ENCODE data around the gene UBA1. TPM values are rescaled to one million over a fixed set of nuclear protein-coding genes. Genes with fewer than 3 reads are reported as not detected.

The UBA1 gene
- polyA plus RNA-seq, 4 donors: 164 to 289 (median 229) TPM

- DNase-seq (ENCODE audit: low read depth in 4 of 4, low spot score in 3 of 4): no peak
Observed at GRCh38 chrX:47227334-47227583, 33.6 kb downstream of the UBA1 start.

- DNase-seq (ENCODE audit: low read depth in 4 of 4, low spot score in 3 of 4): no peak
Observed at GRCh38 chrX:47228550-47229270, 35.1 kb downstream of the UBA1 start.

GRCh38 chrX:47229427-47229826 is 35.8 kb downstream of the UBA1 start:
- DNase-seq (ENCODE audit: low read depth in 4 of 4, low spot score in 3 of 4): no peak

GRCh38 chrX:47230136-47230868 is 36.7 kb downstream of the UBA1 start:
- no peak for DNase-seq (ENCODE audit: low read depth in 4 of 4, low spot score in 3 of 4)

DNA sequence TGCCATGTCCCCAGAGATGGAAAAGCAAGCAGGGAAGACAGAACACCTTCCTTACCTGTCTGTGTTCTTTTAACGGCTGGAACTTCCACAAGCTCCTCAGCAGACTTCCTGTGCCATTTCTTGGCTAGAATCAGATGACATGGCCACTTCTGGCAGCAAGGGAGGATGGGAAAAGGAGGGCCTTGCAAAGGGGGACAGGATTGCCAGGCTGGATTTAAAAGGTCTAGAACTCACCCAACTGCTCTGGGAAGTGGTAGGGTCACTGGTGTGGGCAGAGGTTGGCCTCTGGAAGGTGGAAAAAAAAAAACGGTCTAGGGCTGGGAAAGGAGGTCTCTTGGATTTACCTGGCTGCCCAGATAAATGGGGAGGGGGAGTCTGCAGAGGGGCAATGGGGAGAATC is 37.5 kb downstream of the UBA1 start:
- DNase-seq (ENCODE audit: low read depth in 4 of 4, low spot score in 3 of 4): no peak

DNA sequence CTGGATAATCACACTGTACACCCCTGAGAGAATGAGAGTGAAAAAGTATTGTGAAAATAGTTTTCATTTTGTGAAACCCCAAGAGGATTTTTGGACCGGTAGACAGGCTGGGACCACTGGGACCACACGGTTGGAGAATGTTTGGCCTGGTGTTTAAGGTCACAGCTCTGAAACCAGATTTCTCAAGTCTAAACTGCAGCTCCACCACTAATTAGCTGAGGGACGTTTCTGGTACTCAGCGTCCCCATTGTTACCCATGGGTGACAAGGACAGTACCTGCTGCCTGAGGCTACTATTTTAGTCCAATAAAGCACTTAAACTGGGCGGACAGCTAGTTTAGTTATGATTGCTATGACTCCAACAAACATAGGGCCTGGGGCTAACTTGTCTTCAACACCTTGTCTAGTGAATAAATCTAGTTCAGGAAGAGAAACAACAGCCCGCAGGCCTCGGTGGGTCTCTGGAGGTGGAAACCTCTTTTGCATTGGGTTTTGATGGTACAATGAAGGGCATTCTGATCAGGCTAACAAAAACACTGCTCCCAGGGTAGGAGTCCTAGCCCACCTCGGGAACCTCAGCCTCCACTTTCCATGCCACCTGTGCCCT is 38.7 kb downstream of the UBA1 start:
- no peak for DNase-seq (ENCODE audit: low read depth in 4 of 4, low spot score in 3 of 4)

- no peak for DNase-seq (ENCODE audit: low read depth in 4 of 4, low spot score in 3 of 4)
Observed at GRCh38 chrX:47232803-47233332, 39.2 kb downstream of the UBA1 start, which contains the start of gene USP11. TSS of gene USP11 (plus strand) at chrX:47233009. CDS start at chrX:47233044, 35 bp downstream.

DNA sequence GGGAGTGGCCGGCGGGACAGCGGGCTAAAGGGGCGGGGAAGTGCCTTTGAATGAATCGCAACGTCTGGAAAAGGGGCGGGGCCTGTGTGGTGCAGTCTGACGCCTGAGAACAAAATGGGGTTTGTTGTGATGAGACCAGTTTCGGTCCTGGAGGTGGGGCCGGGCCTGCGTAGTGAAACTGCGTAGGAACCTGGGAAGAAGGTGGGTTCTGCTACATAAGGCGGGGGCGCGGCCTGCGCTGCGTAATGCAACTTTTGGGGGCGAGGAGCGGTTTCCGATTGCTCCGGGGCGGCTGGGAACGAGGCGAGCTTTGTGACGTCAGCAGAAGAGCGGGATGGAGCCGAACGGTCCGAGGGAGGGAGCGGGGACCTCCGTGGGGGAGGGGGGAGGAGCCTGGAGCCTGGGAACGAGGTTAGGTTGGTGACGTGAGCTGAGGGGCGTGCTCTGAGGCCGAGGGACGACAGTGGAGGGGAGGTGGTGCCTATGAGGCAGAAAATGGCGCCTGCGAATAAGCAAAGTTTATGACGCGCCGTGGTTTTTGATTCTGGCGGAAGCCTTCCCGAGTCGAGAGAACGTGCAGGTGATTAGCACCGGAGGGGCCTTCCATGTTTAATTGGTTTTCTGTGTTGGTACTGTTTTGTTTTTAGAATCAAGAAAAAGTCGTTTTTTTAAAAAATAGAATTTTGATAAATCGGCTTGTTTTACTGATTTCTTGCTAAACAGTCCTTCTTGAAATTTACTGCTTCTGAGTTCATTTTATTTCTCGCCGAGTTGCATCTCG is 39.9 kb downstream of the UBA1 start:
- DNase-seq (ENCODE audit: low read depth in 4 of 4, low spot score in 3 of 4): peak; percentile 76 to 87 (median 77)

DNA sequence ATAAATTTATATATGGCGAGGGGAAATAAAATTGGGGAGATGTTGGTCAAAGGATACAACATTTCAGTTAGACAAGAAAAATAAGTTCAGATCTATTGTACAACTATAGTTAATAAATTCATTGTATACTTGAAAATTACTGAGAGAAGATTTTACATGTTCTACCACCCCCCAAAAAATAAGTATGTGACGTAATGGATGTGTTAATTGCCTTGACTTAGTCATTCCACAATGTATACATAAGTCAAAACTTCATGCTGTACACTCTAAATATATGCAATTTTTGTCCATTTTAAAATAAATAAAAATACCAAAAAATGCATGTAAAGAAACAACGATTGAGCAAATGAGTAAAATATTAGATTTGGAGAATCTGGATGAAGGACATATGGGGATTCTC is 41.0 kb downstream of the UBA1 start:
- DNase-seq (ENCODE audit: low read depth in 4 of 4, low spot score in 3 of 4): no peak

- DNase-seq (ENCODE audit: low read depth in 4 of 4, low spot score in 3 of 4): no peak
Observed at GRCh38 chrX:47235691-47236103, 42.1 kb downstream of the UBA1 start.

DNA sequence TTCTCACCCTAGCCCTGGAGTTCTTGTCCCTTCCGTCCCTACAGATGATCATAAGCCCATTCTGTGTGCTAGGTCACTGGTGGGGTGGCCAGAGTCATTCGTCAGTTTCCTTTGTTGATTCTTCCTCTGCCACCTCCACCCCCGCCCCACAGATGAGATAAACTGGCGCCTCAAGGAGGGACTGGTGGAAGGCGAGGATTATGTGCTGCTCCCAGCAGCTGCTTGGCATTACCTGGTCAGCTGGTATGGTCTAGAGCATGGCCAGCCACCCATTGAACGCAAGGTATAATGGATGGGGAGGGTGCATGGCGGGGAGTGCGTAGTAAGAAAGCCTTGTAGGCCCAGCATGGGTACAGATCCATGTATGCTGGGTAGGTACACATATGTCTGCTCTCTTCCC is 45.6 kb downstream of the UBA1 start:
- DNase-seq (ENCODE audit: low read depth in 4 of 4, low spot score in 3 of 4): no peak

- DNase-seq (ENCODE audit: low read depth in 4 of 4, low spot score in 3 of 4): no peak
Observed at GRCh38 chrX:47239898-47240545, 46.4 kb downstream of the UBA1 start.

- DNase-seq (ENCODE audit: low read depth in 4 of 4, low spot score in 3 of 4): no peak
Observed at GRCh38 chrX:47240619-47241018, 47.0 kb downstream of the UBA1 start.

DNA sequence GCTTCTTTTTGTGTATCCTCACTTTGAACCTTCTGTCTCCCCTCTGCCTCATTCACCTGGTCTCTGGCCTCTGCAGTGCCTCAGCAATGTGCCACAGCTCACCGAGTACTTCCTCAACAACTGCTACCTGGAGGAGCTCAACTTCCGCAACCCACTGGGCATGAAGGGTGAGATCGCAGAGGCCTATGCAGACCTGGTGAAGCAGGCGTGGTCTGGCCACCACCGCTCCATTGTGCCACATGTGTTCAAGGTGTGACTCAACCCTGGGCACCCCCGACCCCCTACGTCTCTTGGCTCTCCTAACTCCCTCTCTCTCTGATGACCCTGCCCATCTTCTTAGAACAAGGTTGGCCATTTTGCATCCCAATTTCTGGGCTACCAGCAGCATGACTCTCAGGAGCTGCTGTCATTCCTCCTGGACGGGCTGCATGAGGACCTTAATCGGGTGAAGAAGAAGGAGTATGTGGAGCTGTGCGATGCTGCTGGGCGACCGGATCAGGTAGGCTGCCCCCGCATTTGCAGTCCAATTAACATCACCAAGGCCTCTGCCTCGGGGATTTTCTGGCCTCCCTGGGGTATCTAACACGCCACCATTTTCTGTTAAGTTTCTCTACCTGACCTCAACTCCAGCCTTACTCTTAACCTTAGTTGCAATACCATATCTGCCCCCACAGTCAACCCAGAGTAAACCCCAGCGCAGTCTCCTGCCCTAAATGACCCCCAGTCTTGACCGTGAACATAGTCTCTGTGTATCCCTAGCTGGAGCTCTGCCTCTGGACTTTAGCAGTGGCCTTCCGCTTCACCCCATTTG is 47.8 kb downstream of the UBA1 start:
- DNase-seq (ENCODE audit: low read depth in 4 of 4, low spot score in 3 of 4): no peak

DNA sequence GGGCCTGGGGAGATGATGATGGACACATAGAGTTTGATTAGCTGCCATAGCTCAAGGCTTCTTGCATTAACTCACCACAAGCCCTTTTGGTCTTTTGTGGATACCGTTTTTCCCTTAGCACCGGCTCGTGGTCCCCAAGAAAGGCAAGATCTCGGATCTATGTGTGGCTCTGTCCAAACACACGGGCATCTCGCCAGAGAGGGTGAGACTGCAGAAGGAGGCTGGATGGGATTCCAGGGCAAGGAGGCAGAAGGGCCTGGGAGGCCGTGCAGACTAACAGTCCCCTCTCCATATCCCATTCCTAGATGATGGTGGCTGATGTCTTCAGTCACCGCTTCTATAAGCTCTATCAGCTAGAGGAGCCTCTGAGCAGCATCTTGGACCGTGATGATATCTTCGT is 48.7 kb downstream of the UBA1 start:
- no peak for DNase-seq (ENCODE audit: low read depth in 4 of 4, low spot score in 3 of 4)

GRCh38 chrX:47243351-47243750 is 49.7 kb downstream of the UBA1 start:
- no peak for DNase-seq (ENCODE audit: low read depth in 4 of 4, low spot score in 3 of 4)

DNA sequence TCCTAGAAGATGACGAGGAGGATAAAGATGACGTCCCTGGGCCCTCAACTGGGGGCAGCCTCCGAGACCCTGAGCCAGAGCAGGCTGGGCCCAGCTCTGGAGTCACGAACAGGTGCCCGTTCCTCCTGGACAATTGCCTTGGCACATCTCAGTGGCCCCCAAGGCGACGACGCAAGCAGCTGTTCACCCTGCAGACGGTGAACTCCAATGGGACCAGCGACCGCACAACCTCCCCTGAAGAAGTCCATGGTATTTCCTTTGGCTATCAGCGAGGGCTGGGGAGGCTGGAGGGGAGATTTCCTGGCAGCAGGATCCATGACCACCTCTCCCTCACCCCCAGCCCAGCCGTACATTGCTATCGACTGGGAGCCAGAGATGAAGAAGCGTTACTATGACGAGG is 51.0 kb downstream of the UBA1 start:
- no peak for DNase-seq (ENCODE audit: low read depth in 4 of 4, low spot score in 3 of 4)

GRCh38 chrX:47245156-47245555 is 51.5 kb downstream of the UBA1 start:
- no peak for DNase-seq (ENCODE audit: low read depth in 4 of 4, low spot score in 3 of 4)

GRCh38 chrX:47247206-47247998 is 53.8 kb downstream of the UBA1 start:
- DNase-seq (ENCODE audit: low read depth in 4 of 4, low spot score in 3 of 4): no peak

All from left renal pelvis (tissue), 4 donors.